ENCODE data around the gene CKM. TPM values are rescaled to one million over a fixed set of nuclear protein-coding genes. Genes with fewer than 3 reads are reported as not detected.
A peak's percentile ranks its signal among the peaks of the same experiment; 100 is the strongest.

The CKM gene
- total RNA-seq, 1 donor from 2014 or later: not detected

GRCh38 chr19:45347570-45348366 lies 25.1 kb upstream of the CKM start:
- Histone ChIP-seq H3K36me3 (peaks cover 0 to 13% of the 10 kb centered on the region in 2 donors), H3K27me3 (no peaks in the 10 kb centered on the region), H3K4me1 (peaks cover 7% of the 10 kb centered on the region), H3K4me3 (no peak overlapping the region), H3K9me3 (no peaks in the 10 kb centered on the region), H3K27ac (no peak overlapping the region)
- DNase-seq (ENCODE audit: extremely low spot score in 2 of 2): no peak
- intact Hi-C loops (cut with DNase I): no loop called here
- TF ChIP-seq CTCF (IDR thresholded peaks at IDR 0.05) (no peak), POLR2A (IDR thresholded peaks at IDR 0.05) (no peak), POLR2AphosphoS5 (IDR thresholded peaks at IDR 0.05; ENCODE audit: insufficient read depth in 1 of 2, low read depth in 1 of 2) (peak in 1 of 2 donors; percentile 3)

GRCh38 chr19:45346449-45346848 lies 23.8 kb upstream of the CKM start:
- DNase-seq (ENCODE audit: extremely low spot score in 2 of 2): no peak
- intact Hi-C loops (cut with DNase I): no loop called here
- H3K27me3 ChIP-seq: no peaks in the 10 kb centered on the region

GRCh38 chr19:45345506-45345860 lies 22.8 kb upstream of the CKM start:
- intact Hi-C loops (cut with DNase I): no loop called here
- no peak overlapping the region for H3K4me3 ChIP-seq
- H3K9me3 ChIP-seq: no peaks in the 10 kb centered on the region
- no peak for DNase-seq (ENCODE audit: extremely low spot score in 2 of 2)
- H3K27ac ChIP-seq: peak overlapping the region; percentile 74
- no peak for TF ChIP-seq POLR2A (IDR thresholded peaks at IDR 0.05)
- TF ChIP-seq POLR2AphosphoS5 (IDR thresholded peaks at IDR 0.05; ENCODE audit: insufficient read depth in 1 of 2, low read depth in 1 of 2): no peak
- no peak for TF ChIP-seq CTCF (IDR thresholded peaks at IDR 0.05)
- H3K27me3 ChIP-seq: no peaks in the 10 kb centered on the region
- peaks cover 0 to 2% of the 10 kb centered on the region in 2 donors for H3K36me3 ChIP-seq
- H3K4me1 ChIP-seq: peaks cover 7% of the 10 kb centered on the region

More at GRCh38 chr19:45346449-45346848, 23.8 kb upstream of the CKM start:
- Histone ChIP-seq H3K4me3 (no peak overlapping the region), H3K4me1 (peaks cover 7% of the 10 kb centered on the region), H3K27ac (no peak overlapping the region), H3K36me3 (peaks cover 0 to 8% of the 10 kb centered on the region in 2 donors), H3K9me3 (no peaks in the 10 kb centered on the region)
- TF ChIP-seq CTCF (IDR thresholded peaks at IDR 0.05): no peak
- TF ChIP-seq POLR2AphosphoS5 (IDR thresholded peaks at IDR 0.05; ENCODE audit: insufficient read depth in 1 of 2, low read depth in 1 of 2): no peak
- TF ChIP-seq POLR2A (IDR thresholded peaks at IDR 0.05): no peak

GRCh38 chr19:45344621-45345505 lies 22.2 kb upstream of the CKM start:
- peaks cover 7% of the 10 kb centered on the region for H3K4me1 ChIP-seq
- DNase-seq (ENCODE audit: extremely low spot score in 2 of 2): no peak
- no peak overlapping the region for H3K4me3 ChIP-seq
- intact Hi-C loops (cut with DNase I): no loop called here
- H3K36me3 ChIP-seq: no peaks in the 10 kb centered on the region
- TF ChIP-seq CTCF (IDR thresholded peaks at IDR 0.05) (no peak), POLR2AphosphoS5 (IDR thresholded peaks at IDR 0.05; ENCODE audit: insufficient read depth in 1 of 2, low read depth in 1 of 2) (peak; percentile 31 to 61), POLR2A (IDR thresholded peaks at IDR 0.05) (no peak)
- no peaks in the 10 kb centered on the region for H3K27me3 ChIP-seq
- H3K27ac ChIP-seq: peak overlapping the region; percentile 74
- H3K9me3 ChIP-seq: no peaks in the 10 kb centered on the region

Measured in vagina (tissue), 2 donors.